HCEC 1CT (cell line): ENCODE data around the gene CLEC18A.
A peak's percentile ranks its signal among the peaks of the same experiment; 100 is the strongest.
"Not testable (repeated sequence)": the region's sequence is repeated elsewhere in the genome, so short reads cannot be mapped to it uniquely, and the experiment has no call there.

Experiments used
- DNase-seq: peaks from one replicate; pipeline ENCODE4 v3.0.0-alpha.2; 2017

CLEC18A gene

GRCh38 chr16:69952572-69953355, 1.6 kb downstream of the CLEC18A start:
- DNase-seq = not testable (repeated sequence)

GRCh38 chr16:69954241-69954640, 3.1 kb downstream of the CLEC18A start:
- not testable (repeated sequence) for DNase-seq

GRCh38 chr16:69963312-69963711, 12.2 kb downstream of the CLEC18A start:
- DNase-seq = not testable (repeated sequence)

GRCh38 chr16:69964960-69965660, 14.0 kb downstream of the CLEC18A start:
- DNase-seq = not testable (repeated sequence)

DNA sequence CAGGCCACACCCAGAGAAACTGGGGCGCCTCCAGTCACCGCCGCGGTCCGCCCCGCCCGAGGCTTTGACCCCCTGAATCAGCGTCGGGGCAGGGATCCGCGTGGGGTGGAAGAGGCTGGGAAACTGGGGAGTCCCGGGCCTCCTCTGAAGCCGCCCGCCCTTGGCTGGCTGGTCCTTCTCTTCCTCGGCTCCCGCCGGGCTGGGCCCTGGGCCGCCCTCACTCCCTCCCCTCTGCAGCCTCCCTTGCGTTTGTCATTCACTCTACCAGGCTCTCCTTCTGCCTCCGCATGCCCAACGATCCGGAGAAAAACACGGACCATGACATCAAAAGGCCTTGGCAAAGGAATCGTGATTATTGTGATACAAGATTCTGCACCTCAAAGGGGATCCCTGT, 14.5 kb downstream of the CLEC18A start:
- not testable (repeated sequence) for DNase-seq

DNA sequence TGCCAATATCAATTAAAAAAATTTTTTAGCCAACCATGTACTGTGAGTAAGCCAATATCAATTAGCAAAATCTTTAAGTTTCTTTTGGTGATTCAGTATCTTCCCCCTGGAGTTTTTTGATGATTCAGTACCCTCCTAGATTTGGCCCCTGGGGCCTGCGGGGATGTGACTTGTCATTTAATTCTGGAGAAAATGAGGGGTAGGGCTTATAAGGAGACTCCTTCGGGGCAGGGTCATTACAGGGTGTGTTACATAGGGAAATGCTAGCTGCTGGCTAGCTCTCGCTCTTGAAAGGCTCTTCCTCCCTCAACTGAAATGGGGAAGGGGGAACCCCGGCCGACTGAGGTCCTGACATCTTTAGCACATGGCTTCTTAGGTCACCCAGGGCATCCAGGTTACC, 16.6 kb downstream of the CLEC18A start:
- not testable (repeated sequence) for DNase-seq

DNA sequence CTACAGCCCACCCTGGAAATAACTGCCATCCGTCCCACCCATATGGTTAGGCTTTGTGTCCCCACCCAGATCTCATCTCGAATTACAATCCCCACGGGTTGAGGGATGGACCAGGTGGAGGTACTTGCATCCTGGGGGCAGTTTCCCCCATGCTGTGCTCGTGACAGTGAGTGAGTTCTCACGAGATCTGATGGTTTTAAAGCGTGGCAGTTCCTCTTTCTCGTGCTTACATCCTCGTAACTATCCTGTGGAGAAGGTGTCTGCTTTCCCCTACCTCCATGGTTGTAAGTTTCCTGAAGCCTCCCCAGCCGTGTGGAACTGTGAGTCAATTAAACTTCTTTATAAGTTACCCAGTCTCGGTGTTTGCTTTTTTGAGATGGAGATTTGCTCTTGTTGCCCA, 17.0 kb downstream of the CLEC18A start:
- not testable (repeated sequence) for DNase-seq

DNA sequence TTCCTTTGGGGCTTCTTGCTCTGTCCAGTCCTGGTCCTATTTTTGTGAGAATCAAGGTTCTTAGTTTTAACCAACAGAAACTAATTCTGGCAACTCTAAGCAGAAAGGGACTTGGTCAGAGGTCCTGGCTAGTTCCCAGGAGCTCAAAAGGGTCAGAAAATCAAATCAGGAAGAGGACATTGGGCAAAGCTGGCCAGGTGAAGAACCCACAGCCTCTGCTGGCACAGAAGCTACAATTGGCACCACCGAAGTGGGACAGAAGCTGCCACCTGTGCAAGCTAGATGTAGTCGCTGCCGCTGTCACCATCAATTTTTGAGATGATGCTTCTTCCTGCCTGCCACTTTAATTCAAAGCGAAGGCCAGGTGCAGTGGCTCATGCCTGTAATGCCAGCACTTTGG, 18.5 kb downstream of the CLEC18A start:
- DNase-seq = not testable (repeated sequence)

DNA sequence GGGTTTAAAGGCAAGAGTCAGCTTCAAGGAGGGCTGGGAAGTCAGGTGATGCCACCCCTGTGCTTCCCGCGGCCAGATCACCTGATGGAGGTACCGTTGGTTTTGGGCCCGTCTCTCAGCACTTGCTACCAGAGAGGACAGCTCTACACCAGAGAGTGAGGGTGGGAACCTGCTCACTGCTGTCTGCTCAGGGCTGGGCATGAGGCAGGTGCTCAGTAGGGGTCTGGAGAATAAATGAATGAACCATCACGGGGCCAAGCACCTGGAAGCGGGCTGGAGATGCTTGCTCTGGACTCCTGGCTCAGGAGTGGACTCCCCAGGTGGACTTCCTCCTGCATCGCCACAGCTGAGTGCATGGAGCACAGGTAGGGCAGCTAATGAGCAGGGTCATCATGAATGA, 21.0 kb downstream of the CLEC18A start:
- not testable (repeated sequence) for DNase-seq

- DNase-seq = not testable (repeated sequence)
These were observed 21.8 kb downstream of the CLEC18A start for GRCh38 chr16:69972935-69973334.

- DNase-seq = not testable (repeated sequence)
These were observed 34.1 kb downstream of the CLEC18A start for GRCh38 chr16:69985196-69985595.

DNA sequence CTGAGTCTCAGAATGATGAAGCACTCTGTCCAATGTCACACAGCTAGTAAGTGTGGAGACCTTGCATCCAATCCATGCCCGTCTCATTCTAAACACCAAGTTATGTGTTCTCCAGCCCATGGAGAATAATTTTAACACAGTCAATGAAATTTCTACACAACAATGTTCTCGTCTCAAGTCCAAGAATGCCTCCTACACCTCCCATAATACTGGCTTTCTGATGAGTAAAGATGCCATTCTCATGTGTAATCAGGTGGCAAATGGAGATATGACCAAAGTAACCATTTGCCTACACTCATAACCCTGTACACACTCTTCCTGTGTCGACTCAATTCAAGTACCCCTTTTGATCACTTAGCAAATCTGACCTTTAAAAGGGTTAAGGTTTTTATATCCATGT, 46.8 kb downstream of the CLEC18A start:
- peak; percentile 9 for DNase-seq

- DNase-seq = not testable (repeated sequence)
These were observed 48.7 kb downstream of the CLEC18A start for GRCh38 chr16:69999801-70000200.

GRCh38 chr16:70003511-70003910, 52.4 kb downstream of the CLEC18A start:
- DNase-seq = not testable (repeated sequence)

DNA sequence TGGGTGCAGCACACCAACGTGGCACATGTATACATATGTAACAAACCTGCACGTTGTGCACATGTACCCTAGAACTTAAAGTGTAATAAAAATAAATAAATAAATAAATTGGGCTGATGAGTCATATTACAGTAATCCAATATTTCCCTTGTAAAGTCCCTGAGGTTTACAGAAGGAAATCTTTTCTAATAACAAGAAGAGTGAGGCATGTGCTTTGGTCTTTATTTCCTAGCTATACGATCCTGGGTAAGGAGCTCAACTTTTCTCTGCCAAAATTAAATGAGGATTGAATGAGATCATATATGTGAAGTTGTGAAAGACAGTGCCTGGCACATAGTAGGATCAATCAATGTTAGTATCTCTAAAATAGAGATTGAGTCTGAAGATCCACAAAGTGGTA, 57.5 kb downstream of the CLEC18A start:
- DNase-seq = peak; percentile 1

GRCh38 chr16:70010615-70011014, 59.5 kb downstream of the CLEC18A start:
- DNase-seq = not testable (repeated sequence)

DNA sequence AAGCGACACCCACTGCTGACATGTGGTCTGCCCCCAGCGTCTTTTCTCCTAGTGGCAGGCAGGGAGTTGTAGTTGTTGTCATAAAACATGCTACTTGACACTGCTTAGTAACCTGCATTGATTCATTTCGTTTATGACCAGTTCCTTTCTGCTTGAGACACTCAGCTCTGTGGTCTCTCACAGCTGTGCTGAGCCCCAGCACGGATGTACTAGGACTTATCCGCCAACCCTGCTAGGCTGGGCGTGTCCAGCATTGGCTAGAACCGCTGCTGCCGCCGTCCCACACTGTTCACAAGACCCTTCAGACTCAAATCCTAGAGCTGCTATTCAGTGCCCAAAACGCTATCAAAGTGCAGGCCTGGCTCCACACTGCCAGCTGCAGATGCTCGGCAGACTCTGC, 60.0 kb downstream of the CLEC18A start:
- DNase-seq = not testable (repeated sequence)

DNA sequence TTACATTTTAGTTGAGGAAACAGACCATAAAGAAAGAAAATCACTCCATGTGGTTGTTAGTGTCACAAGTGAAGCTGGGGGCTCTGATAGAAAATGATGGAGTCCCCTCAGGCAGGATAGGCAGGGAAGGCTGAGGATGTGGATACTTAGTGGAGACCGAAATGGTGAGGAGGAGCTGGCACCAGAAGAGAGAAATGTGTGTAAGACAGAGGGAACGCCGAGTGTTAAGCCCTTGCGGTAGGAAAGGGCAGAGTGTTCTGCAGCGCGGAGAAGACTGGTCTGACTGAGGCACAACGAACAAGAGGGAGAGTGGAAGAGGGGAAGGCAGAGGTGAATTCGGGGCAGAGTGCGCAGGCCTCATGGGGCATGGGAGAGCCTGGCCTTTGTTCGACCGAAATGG, 61.2 kb downstream of the CLEC18A start:
- DNase-seq = not testable (repeated sequence)

DNA sequence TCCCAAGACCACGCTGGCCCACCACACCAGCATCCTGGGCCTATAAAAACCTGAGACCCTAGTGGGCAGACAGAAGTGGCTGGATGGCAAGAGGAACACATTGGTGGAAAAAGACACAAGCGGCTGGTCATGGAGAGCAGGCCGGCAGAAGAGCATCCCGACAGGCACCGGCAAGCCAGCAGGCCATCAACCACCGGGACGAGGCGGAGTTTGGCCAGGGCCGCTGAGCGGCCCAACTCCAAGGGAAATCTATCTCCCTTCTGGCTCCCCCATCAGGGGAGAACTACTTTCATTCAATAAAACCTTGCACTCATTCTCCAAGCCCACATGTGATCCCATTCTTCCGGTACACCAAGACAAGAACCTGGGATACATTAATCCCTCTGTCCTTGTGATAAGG, 61.8 kb downstream of the CLEC18A start:
- not testable (repeated sequence) for DNase-seq
